Hepatocyte (in vitro differentiated cells): ENCODE measurements around the gene SGO1.

Source experiments
- EZH2 ChIP-seq: fragments of 200-600 bp; sonication (generic); IDR thresholded peaks from 2 replicates; pipeline ENCODE4 v1.6.1; 2016; ENCODE audit warnings: antibody characterized with exemption, mild to moderate bottlenecking, borderline replicate concordance
- TF ChIP-seq, protein P1 (sequence below): fragments of 200-600 bp; sonication (generic); IDR thresholded peaks from 2 replicates; pipeline ENCODE4 v1.5.1; 2016; ENCODE audit warnings: antibody characterized with exemption, mild to moderate bottlenecking; ENCODE audit not compliant: poor library complexity

DNA sequence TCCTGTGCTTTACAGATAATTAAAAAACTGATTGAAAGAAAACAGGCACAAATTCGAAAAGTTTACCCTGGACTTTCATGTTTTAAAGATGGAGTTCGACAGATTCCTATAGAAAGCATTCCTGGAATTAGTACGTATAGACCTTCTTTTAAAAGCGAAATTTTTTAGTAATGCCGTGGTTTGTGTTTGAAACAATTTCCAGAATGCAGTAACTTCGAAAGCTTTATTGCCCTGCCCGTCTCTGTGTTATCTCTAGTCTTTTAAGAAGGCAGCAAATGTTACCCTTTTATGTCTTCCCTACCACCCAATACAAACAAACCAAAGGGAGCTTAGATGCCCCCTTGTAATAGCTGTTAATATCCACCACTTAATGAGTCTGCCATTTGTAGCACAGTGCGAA, 39.7 kb downstream of the SGO1 start:
- TF ChIP-seq, protein P1, sequence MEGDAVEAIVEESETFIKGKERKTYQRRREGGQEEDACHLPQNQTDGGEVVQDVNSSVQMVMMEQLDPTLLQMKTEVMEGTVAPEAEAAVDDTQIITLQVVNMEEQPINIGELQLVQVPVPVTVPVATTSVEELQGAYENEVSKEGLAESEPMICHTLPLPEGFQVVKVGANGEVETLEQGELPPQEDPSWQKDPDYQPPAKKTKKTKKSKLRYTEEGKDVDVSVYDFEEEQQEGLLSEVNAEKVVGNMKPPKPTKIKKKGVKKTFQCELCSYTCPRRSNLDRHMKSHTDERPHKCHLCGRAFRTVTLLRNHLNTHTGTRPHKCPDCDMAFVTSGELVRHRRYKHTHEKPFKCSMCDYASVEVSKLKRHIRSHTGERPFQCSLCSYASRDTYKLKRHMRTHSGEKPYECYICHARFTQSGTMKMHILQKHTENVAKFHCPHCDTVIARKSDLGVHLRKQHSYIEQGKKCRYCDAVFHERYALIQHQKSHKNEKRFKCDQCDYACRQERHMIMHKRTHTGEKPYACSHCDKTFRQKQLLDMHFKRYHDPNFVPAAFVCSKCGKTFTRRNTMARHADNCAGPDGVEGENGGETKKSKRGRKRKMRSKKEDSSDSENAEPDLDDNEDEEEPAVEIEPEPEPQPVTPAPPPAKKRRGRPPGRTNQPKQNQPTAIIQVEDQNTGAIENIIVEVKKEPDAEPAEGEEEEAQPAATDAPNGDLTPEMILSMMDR = no peak
- no peak for TF ChIP-seq EZH2
